ENCODE data around the gene PRKG1.

DNA sequence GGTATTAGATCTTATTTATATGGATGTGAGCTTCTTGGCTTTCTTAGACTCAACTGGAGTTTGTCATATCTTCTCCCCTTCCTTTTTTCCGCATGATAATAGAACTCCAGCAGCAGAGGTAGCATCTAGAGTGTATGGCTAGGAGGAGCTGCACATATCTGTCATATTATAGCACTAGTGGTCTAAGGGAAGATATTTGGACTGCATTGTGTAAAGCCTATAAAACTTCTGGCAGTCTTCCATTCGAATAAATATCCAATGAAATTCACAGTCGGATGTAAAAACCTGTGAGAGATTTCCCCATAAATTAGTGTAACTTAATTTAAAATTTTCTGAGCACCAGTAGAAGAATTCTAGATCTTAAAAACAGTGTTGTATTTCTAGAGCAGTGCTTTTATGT is 123.9 kb downstream of the PRKG1 start:
- TF ChIP-seq POLR2A (IDR thresholded peaks at IDR 0.05; ENCODE audit: low read depth, low read length): no peak
- no peak for TF ChIP-seq TAF1 (IDR thresholded peaks at IDR 0.05; ENCODE audit: borderline replicate concordance, low read depth, low read length)
- no peak for TF ChIP-seq POLR2AphosphoS5 (IDR thresholded peaks at IDR 0.05; ENCODE audit: low read depth, low read length)
